GM18858 (cell line): ENCODE data around the gene LRRC56.
"Not testable (repeated sequence)": the region's sequence is repeated elsewhere in the genome, so short reads cannot be mapped to it uniquely, and the experiment has no call there.

Source experiments
- ATAC-seq: cut with Tn5 transposase; IDR thresholded peaks from one replicate; pipeline ENCODE4 v1.9.1; 2021; ENCODE audit not compliant: unreplicated experiment

The LRRC56 gene

DNA sequence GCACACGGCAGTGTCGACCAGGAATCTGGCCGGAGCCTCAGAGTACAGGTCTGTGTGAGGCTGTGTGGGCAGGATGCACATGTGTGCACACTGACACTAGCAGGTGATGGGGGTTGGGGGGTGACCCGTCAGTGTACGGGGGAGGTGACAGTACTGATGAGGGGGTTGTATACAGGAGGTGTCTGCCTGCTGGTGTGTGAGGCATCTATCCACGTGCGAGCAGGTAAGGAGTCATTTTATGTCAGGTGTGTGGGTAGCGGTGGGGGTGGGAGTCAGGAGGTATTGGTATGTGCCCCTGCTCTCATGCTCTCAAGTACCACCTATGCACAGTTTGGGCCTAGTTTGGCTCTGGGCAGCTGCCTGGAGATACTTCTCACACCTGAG, 34.5 kb downstream of the LRRC56 start:
- no peak for ATAC-seq

DNA sequence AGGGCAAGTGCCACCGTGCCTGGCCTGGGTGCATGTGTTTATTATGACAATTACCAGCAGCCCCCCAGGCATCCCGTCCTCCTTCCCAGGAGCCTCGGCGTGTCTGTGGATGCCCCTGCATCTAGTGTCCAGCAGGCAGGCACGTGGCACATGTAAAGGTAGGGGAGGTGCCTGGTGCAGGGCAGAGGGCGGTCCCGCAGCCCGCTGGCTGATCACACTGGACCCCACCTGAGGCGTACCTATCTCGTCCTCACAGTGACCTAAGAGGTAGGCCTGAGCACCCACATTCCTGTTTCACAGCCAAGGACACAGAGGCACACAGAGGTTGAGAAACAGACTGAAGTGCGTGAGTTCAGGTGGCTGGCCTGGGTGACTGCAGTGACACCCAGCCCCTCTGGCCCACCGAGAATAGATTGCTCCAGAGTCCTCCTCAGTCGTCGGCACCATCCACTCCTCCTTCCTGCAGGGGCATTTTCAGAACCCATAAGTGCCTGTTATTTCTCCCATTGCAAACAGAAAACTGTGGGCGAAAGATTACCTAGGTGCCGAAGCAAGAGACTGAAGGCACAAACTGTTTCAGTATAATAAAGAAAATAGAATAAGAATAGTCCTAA, 35.9 kb downstream of the LRRC56 start:
- no peak for ATAC-seq

DNA sequence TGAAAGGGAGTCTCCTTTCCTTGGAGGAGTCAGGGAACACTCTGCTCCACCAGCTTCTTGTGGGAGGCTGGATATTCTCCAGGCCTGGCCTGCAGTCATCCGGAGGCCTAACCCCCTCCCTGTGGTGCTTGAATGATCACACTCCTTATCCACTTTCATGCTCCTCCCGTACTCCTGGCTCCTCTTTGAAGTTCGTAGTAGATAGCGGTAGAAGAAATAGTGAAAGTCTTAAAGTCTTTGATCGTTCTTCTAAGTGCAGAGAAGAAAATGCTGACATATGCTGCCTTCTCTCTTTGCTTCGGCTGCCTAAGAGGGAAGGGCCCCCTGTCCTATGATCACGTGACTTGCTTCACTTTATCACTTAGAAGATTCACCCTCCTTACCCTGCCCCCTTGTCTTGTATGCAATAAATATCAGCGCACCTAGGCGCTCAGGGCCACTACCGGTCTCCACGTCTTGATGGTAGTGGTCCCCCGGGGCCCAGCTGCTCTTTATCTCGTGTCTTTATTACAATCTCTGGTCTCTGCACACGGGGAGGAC, 36.8 kb downstream of the LRRC56 start:
- ATAC-seq, result not testable (repeated sequence)

DNA sequence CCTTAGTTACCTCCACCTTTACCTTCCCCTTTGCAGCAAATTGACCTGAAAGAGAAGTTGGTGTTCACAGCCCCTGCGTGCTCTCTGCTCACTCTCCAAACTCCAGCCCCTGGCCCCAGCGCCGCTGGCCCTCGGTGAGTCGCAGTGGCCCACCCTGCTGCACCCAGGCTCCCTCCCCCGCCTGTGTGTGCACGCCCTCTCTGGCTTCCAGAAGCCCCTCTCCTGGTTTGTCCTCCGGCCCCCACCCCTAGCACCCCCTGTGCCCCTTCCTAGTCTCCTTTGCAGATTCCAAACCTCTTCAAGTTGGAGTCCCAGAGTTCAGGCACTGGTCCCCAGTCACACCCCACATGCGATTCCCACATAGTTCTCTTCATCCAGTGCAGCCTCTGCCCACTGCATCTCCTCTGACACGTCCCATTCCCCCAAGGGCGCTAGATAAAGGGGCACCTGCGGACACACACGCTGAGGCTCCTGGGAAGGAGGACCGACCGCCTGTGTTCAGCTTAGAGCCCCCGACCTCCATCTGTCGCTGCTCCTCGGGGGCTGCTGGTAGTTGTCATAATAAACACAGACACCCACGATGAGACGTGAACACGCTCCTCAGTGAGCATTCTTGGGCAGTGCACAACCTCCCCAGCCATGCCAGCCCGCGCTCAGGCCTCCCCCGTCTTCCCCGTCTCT, 37.4 kb downstream of the LRRC56 start:
- ATAC-seq, result no peak

DNA sequence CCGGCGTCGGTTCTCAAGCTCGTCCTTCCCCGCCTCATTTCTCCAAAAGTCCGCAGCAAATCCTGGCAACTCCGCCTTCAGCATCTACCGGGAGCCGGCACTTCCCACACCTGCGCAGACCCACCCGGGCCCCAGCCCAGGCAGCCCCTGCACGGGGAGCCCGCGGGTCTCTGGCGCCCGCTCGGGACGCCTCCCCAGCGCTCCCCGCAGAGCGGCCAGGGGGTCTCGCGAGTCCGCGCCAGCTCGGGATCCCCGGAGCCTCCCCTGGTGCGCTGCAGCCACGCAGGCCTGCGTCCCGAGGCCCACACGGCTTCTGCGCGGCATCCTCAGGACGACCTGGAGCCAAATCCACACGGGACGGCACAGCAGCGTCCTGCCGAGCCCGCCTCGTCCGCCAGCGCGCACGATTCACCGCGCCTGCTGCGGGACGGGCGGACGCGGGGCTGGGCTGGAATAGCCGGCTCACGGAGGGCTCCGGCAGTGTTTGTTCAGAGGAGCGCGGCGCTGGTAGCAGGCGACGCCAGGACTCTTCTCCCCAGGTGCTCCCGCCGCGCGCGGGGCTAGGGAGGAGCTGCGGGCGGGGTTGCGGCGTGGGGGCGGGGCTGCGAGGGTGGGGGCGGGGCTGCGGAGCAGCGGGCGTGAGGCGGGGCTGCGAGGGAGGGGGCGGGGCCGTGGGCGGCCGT, 38.1 kb downstream of the LRRC56 start:
- ATAC-seq, result peak; percentile 23

DNA sequence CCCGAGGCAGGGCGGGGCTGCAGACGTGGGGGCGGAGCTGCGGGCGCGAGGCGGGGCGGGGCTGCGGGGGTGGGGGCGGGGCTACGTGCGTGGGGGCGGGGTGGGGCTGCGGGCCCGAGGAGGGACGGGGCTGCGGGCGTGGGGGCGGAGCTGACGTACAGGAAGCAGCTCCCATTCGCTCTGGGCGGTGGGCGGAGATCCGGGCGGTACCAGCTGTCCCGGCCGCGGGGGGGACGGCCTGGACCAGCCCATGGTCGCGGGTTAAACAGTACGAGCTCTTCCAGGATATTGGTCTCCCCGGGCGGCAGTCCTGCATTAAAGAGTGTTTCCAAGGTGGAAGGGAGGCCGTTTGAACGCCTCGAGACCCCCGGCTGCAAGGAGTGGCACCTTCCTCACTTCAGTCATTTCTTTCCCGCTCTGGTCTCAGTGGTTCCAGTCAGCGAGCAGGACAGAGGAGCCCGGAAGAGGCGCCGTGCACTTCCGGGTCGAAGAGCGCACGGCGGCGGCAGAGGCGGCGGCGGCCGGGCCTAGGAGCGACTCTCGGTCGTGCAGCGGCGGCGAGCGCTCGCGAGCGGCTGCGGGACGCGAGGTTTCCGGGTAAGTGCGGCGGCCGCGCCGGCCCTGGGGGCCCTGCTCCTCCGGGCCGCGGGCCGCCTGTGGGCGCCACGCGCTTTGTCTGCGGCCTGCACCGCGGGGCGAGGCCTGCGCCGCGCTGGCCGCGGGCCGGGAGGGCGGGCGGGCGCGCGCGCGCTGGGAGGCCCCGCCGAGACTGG, 38.9 kb downstream of the LRRC56 start, which contains the start of gene PHRF1:
Gene PHRF1 (plus strand): TSS at position 475 of the 773 bp plus-strand sequence. CDS start 5,043 bp downstream, outside the sequence.
- ATAC-seq, result peak; percentile 77

DNA sequence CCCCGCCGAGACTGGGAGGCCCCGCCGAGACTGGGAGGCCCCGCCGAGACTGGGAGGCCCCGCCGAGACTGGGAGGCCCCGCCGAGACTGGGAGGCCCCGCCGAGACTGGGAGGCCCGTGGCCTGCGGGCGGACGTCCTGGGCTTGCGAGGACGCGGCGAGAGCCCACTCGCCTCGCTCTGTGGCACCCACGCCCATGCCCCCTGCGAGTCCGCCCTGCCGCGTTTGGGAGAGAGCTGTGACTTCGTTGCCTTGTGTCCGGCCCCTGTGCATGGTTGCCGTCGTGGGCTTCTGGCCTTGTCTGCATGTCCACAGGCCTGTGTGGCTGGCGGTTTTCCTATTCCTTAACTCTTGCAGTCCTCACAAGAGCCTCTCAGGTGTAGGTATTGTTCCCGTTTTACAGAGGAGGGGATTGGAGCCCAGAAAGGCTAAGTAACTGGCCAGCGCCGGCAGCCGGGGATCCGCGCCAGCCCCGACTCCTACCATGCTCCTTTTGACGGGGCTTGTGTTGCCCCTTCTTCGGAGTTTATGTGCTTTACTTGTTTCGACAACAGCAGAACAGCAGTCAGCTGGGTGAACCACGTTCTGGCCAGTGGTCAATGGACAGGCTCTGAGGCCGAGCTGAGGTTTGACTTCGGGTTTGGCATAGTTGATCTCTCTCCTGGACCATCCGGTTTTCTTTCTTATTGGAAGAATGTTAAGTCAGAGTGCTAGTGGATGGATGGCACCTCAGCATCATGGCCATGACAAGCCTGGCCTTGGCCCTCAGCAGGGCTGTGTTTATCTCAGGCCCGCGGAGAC, 39.7 kb downstream of the LRRC56 start:
- no peak for ATAC-seq

DNA sequence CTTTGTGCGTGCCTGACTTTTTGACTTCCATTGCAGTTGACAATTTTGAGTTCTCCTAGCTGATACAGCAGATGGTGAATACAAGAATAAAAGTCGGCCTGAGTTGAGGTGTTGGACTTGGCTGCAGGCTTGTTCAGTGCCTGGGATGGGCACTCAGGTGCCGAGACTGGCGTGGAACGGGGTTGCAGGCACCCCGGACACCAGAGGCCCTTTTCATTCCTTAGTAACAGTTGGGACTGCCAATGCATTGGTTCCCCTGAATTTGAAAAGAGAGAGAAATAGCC, 40.2 kb downstream of the LRRC56 start:
- no peak for ATAC-seq

DNA sequence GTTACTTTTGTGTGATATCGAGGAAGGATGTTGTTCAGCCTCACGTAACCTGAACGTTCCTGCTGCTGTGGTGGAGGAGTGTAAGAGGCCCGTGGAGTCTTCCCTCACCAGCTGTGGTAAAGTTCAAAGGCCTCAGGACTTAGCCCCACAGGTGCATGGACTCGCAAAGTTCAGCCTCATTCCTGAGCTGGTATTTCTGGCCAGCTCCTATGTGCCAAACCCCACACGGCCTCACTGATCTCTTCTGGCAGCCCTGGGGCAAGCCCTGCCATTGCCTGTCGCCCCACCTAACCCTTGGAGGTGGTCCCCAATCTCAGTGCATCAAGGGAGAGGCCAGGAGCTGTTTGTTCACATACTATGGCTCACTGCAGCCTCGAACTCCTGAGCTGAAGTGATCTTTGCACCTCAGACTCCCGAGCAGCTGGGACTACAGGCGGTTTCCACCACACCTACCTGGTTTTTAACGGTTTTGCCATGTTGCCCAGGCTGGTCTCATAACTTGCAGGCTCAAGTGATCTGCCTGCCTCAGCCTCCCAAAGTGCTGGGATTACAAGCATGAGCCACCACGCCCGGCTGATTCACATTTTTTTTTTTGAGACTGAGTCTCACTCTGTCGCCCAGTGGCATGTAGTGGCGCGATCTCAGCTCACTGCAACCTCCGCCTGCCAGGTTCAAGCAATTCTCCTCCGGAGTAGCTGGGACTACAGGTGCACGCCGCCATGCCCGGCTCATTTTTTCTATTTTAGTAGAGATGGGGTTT, 41.1 kb downstream of the LRRC56 start:
- ATAC-seq, result no peak

DNA sequence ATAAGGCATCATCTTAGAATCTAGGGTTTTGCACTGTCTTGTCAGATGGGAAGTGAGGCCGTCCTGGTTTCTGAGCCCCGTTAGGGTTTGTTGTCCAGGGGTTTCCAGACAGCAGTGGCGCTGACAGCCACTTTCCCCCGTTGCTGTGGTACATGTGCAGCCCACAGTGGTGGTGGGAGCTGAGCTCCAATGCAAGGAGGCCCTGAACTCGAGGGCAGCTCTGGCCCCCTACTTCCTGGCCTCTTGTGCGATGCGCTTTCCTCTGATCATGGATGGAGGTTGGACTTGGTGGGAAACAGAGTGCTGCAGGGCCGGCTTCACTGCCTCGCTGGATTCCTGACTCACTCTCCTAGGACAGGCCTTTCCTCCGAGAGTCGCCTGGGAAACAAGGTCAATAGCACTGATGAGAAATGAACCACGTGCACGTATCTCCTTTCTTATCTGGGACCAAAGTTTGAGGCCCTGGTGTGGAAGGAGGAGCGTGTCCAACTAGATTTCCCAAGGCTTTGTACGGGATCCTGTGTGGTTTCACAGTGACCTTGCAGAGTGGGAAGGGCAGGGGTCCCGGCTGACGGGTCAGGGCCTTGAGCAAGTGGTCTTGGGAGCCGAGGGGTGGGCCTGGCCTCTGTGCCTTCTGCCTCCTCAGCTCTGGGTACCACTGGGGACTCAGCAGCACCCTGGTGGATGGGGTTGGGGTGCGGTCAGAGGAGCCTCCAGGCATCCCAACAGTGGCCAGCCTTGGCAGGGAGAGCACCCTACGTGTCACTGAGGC, 42.7 kb downstream of the LRRC56 start:
- no peak for ATAC-seq

DNA sequence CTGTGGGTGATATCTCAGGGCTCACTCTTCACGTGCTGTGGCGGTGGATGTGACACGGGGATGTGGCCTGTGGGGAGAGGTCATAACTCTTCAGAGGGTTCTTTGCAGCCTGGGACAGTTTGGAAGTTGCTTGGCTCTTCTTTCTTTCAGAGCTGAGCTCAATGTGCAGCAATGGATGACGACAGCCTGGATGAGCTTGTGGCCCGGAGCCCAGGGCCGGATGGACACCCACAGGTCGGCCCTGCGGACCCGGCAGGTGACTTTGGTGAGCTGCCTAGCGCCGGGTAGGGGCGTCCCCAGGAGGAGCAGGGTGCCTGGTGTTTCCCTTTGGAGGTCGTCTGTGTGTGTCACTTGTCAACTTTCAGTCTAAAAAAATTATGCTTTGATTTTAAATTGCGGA, 44.0 kb downstream of the LRRC56 start:
- no peak for ATAC-seq

DNA sequence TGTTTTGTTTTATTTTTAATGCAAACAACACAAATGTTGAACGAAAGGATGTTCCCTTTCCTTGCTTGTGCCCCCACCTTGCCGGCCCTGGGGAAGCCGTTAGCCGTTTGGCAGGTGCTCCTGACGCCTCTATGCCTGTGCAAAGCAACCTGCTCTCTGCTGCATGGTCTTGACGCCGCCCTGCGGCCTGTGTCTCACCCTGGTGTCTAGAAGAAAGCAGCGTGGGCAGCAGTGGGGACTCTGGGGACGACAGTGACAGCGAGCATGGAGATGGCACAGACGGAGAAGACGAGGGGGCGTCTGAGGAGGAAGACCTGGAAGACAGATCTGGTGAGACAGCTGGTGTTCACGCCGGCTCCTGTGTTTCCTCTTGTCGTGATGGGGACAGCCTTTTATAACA, 44.4 kb downstream of the LRRC56 start:
- ATAC-seq, result no peak

DNA sequence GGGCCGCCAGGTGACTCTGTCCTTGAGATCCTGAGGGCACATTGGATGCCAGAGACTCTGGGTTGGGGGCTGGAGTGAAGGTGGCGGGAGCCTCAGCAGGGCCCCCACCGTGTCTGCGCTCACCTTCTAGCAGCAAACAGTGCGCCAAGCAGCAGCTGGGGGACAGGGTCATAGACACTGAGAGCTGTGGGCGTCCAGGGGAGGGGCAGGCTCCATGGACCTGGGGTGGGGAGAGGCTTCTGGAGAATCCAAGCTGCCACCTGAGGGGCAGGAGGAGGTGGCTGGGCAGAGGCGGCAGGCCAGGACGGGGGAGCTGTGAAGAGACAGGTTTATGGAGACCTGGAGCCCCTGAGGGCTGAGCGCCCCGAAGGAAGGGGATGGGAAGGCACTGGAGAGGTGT, 47.0 kb downstream of the LRRC56 start:
- ATAC-seq, result no peak

DNA sequence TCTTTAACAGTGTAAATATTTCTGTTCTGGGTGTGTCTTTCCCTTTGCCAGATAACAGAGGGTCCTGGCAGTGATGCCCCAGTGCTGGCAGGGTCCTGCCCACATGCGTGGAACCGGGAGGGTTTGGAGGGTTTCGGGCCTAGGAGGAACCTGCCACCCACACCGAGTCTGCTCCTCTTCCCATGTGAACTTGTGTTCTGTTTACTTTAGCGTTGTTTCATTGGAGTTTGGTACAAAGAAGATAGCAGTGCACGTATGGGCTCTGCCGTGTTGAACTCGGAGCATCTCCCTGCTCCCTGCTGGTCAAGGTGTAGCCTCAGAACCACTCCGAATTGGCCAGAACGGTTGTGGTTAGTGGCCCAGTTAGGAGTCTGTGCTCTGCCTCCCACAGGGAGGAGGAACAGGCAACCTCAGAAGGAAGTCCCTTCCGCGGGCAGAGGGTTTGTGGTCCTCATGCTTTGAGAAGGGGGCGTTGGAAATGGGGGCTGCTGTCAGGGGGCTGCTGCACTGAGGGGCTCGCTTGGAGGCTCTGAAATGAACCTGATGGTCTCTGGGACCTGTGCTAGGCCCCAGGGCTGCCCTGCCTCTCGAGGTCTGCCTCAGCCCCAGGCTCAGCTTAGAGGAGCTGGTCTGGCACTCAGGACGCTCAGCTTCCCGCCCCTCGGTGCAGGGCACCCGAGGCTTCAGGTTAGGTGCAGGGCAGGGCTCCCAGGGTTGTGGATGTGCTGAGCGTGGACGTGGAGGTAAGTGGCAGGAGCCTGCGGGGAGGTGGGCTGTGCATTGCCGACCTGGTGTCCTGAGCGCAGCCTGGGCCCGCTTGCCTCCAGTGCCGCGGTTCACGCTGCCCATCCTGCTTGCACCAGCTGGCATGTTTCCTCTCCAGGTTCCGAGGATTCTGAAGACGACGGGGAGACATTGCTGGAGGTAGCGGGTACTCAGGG, 49.3 kb downstream of the LRRC56 start:
- no peak for ATAC-seq

DNA sequence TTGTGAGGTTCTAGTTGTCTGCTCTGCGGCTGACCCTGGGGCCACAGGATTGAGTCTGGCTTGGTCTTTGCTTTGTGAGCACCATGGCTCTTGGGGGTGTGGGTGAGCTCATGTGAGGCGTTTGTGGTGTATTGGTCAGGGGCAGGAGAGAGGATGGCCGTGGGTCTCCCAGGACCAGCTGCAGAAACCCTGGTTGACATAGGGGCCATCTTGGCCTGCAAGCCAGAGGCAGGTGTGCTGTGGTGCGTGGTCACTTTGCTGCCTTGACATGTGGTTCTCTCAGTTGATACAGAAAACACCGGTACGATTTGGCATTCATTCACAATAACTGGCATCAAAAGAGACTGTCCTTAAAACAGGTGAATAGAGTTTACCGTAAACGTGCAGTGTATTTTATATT, 50.2 kb downstream of the LRRC56 start:
- no peak for ATAC-seq

DNA sequence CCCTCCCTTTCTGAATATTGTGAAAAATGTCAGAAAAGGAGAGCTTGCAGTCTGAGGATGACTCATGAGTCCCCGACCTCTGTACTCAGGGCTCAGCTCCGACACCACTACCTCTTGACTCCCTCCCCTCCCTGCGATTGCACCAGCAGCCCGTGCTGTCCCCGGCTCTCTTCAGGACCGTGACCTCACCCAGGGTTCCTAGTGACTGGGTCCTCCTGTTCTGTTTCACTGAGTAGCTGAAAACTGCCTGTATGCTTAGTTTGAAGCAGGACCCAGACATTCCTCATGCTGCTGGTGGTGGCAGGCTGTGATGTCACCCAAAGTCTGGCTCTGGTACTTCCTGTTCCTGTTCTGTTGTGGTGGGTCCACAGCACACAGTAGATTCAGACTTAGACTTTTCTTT, 50.7 kb downstream of the LRRC56 start:
- ATAC-seq, result no peak

DNA sequence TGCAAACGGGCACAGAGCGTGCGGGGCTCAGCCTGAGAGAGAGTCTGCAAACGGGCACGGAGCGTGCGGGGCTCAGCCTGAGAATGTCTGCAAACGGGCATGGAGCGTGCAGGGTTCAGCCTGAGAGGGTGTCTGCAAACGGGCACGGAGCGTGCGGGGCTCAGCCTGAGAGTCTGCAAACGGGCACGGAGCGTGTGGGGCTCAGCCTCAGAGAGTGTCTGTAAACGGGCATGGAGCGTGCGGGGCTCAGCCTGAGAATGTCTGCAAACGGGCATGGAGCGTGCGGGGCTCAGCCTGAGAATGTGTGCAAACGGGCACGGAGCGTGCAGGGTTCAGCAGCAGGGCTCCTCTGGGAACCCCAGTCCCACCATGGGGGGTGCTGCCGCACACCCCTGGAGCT, 52.5 kb downstream of the LRRC56 start:
- ATAC-seq, result no peak

DNA sequence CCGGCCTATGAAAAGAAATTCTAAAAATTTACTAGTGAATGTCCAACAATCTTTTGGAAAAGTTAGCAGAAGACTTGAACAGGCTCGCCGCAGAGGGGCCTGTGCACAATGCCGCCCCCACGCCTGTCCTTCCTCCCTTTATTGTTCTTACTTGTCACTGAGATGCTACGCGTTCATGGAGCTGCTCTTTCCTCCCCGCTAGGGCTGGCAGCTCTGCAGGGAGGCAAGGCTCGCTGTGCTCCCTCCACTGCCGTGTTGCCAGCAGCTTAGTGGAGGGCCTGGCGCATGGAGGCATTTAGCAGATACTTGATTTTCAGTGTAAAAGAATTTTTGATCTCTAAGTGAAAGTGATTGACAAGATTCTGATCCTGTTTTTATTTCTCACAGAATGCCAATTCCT, 53.7 kb downstream of the LRRC56 start:
- no peak for ATAC-seq
